Activated naive CD8-positive, alpha-beta T cell treated with anti-CD3 and anti-CD28 coated beads, Interleukin-2, amount 10 ng/mL, durations not matched to agents 7 days and 5 days (primary cell): ENCODE measurements around the gene BRPF3. TPM values are rescaled to one million over a fixed set of nuclear protein-coding genes. Genes with fewer than 3 reads are reported as not detected.

Source experiments
- ATAC-seq: fragments of 150-1000 bp; cut with Tn5 transposase; one replicate; pipeline ENCODE4 v1.10.0; 2021; ENCODE audit warnings: low read depth, moderate library complexity
- POLR2A ChIA-PET: fragments of 350-600 bp; sonication (Branson Sonifier 250); formaldehyde crosslinking; loops from one replicate; lab custom pipeline; 2021; ENCODE audit warnings: antibody characterized with exemption; lab: Charles Lee
- DNase-seq: peaks from one replicate; pipeline ENCODE4 v3.0.0; 2021
- H3K27ac Mint-ChIP-seq: one replicate; pipeline ENCODE4 v1.8.0; 2022; ENCODE audit warnings: mild to moderate bottlenecking, mixed read lengths
- H3K27me3 Mint-ChIP-seq: one replicate; pipeline ENCODE4 v1.8.0; 2022; ENCODE audit warnings: mild to moderate bottlenecking, moderate library complexity, mixed read lengths
- H3K36me3 Mint-ChIP-seq: one replicate; pipeline ENCODE4 v1.8.0; 2021; ENCODE audit warnings: mild to moderate bottlenecking, mixed read lengths
- H3K4me1 Mint-ChIP-seq: one replicate; pipeline ENCODE4 v1.8.0; 2021; ENCODE audit warnings: mixed read lengths
- H3K4me3 Mint-ChIP-seq: one replicate; pipeline ENCODE4 v1.8.0; 2022; ENCODE audit warnings: mild to moderate bottlenecking, moderate library complexity, mixed read lengths
- H3K9me3 Mint-ChIP-seq: one replicate; pipeline ENCODE4 v1.8.0; 2021; ENCODE audit warnings: mixed read lengths
- total RNA-seq, 2 experiments: library from RNA; stranded (reverse); gene quantifications; one replicate each; pipeline ENCODE4 v1.2.3, GENCODE V29; 2021

BRPF3 gene
- total RNA-seq, 2 experiments from 2014 or later: 23.7 to 25.4 TPM

DNA sequence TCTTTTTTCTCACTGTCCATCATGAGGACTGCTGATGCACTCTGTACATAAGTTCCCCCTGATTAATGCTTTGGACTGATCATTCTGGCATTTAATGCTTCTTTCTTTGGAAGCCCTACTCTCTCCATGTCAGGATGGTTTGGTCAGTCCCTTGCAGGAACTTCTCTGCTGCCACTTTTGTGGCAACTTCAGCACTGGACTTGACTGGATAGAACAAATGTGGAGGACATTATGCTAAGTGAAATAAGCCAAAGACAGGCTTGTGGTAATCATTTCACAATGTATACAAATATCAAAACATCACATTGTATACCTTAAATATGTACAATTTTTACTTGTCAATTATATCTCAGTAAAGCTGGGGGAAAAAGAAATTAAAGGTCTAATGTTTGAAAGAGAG, 12.2 kb upstream of the BRPF3 start:
- Mint-ChIP-seq H3K4me1 (peaks cover 1% of the 10 kb centered on the region), H3K36me3 (peaks cover 16% of the 10 kb centered on the region), H3K27ac (no peak overlapping the region), H3K27me3 (peaks cover 5% of the 10 kb centered on the region), H3K9me3 (peaks cover 8% of the 10 kb centered on the region), H3K4me3 (no peak overlapping the region)
- ATAC-seq (no peak), DNase-seq (no peak)
- POLR2A ChIA-PET: no interaction called here

DNA sequence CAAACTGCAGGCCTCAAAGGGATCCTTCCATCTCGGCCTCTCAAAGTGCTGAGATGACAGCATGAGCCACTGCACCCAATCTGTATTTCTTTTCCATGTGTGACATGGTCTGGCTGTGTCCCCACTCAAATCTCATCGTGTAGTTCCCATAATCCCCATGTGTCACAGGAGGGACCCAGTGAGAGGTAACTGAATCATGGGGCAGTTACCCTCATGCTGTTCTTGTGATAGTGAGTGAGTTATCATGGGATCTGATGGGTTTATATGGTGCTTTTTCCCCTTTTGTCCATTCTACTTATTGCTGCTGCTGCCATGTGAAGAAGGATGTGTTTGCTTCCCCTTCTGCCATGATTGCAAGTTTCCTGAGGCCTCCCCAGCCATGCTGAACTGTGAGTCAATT, 10.3 kb upstream of the BRPF3 start:
- H3K4me3 Mint-ChIP-seq: no peak overlapping the region
- no peak for ATAC-seq
- peaks cover 2% of the 10 kb centered on the region for H3K27me3 Mint-ChIP-seq
- H3K4me1 Mint-ChIP-seq: peaks cover 1% of the 10 kb centered on the region
- peaks cover 9% of the 10 kb centered on the region for H3K36me3 Mint-ChIP-seq
- DNase-seq: no peak
- POLR2A ChIA-PET: no interaction called here
- peaks cover 8% of the 10 kb centered on the region for H3K9me3 Mint-ChIP-seq
- no peak overlapping the region for H3K27ac Mint-ChIP-seq

DNA sequence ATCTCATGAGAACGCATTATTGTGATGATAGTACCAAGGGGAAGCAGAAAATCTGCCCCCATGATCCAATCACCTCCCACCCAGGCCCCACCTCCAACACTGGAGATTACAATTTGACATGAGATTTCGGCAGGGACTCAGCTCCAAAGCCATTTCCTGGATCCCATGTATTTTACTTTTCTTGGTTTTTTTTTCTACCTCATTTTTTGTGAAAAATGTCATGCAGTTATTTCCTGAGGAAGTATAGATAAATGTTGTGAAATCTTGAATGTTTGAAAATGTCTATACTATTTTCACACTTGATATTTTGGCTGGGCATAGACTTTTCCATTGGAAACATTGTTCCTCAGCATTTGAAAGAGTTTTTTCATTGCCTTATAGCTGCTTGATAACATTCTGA, 9.1 kb upstream of the BRPF3 start:
- Mint-ChIP-seq H3K4me3 (no peak overlapping the region), H3K9me3 (peaks cover 7% of the 10 kb centered on the region), H3K27me3 (peaks cover 4% of the 10 kb centered on the region), H3K27ac (no peak overlapping the region), H3K4me1 (peaks cover 2% of the 10 kb centered on the region), H3K36me3 (peaks cover 15% of the 10 kb centered on the region)
- ATAC-seq (no peak), DNase-seq (no peak)
- POLR2A ChIA-PET: no interaction called here

DNA sequence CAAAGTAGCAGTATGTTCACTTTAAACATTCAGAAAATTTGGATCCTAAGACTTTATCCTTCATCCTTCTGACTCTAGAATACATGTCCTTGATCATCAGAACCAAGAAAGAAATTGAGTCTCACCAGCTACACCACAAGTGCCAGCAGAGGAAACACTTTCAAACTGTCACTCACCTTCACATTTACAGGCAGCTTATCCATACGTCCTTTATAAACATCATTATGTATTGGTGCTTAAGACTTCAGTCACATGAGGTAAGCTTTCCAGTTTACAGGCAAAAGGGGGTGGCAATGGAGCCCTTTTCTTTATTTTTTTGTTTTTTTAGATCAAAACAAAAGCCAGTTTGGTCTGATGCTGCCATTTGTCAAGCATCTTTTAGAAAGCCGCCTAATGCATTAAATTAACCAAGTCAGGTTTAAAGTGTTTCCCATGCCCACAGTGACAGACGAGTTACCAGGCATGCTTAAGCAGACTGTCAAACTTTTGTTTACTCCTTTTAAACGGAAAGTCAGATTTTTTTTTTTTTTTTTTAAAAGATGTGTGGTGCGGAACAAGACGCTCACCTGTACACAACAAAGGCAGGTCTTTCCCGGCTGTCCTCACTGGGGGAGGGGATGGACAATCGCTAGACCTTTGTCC, 952 bp upstream of the BRPF3 start:
- Mint-ChIP-seq H3K4me3 (peak overlapping the region; percentile 78), H3K27me3 (peaks cover 2% of the 10 kb centered on the region), H3K4me1 (peaks cover 15% of the 10 kb centered on the region), H3K27ac (peak overlapping the region; percentile 74), H3K36me3 (peaks cover 22% of the 10 kb centered on the region), H3K9me3 (no peaks in the 10 kb centered on the region)
- POLR2A ChIA-PET: interaction anchor here (1.2 to 1.8 kb wide), 5 partner anchors 10 to 167 kb away, joined by 3 to 11 read pairs (median 5); no protein-coding TSS in a partner anchor
- no peak for ATAC-seq
- no peak for DNase-seq

DNA sequence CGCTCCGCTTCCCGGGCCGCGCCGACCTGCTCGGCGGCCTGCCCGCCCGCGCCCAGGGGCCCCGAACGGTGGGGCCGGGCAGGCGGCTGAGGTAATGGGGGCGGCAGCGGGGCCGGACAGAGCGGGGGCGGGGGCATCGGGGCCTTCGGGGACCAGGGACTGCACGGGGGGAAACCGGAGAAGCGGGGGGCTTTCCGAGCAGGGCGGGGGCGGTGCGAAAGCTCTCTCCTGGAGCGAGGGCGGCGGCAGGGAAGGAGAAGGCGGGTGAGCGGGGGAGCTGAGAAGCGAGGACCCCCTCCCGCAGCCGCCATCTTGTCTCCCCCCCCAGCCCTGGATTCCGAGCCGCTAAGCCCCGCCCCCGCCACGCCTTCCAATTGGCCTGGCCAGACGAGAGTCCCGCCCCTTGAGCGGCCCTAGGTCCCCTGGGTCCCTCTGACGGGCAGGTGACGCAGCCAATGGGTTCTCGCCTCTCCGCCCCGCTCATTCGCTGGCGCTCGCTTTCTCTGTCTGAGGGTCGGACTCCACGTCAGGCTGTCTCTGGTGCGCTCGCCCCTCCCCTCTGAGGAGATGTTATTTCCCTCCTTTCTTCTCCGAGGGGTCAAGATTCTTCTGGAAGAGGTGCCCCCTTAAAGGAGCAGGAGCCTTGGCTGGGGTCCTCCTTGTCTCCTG, 470 bp downstream of the BRPF3 start:
- peak; percentile 96 for ATAC-seq

DNA sequence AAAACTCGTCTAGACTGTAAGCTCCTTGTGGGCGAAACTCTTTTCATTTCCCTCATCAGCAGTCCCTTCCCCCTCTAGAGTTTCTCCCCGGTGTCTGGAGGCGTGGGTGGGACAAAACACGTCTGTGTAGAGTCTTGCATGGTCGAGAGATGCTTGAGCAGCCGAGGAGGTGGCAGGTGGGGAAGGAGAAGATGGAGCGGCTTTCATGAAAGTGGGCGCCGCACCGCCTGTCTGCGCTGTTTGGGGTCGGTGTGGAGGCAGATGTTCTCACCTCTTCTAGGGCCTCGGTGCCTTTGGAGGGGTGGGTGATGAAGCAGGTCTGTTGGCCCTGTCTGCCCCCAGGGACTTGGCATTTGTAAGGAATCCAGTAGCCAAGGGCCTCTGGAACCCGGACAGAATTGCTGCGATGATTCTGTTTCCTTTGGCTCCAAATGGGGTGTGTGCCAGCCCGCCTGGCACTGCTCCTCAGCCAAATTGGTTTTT, 1.2 kb downstream of the BRPF3 start:
- H3K4me1 Mint-ChIP-seq: peaks cover 31% of the 10 kb centered on the region
- POLR2A ChIA-PET: interaction anchor here (0.8 to 1.9 kb wide), 7 partner anchors 67 to 1950 kb away, joined by 3 to 23 read pairs (median 6); partner anchors contain the start of gene MAPK13

More for the DNA sequence above, 470 bp downstream of the BRPF3 start:
- H3K9me3 Mint-ChIP-seq: no peaks in the 10 kb centered on the region
- POLR2A ChIA-PET: interaction anchor here (0.8 to 1.9 kb wide), 9 partner anchors 66 to 1949 kb away, joined by 3 to 23 read pairs (median 6); partner anchors contain the start of gene MAPK13
- DNase-seq: peak; percentile 100
- H3K4me1 Mint-ChIP-seq: peaks cover 23% of the 10 kb centered on the region
- peak overlapping the region; percentile 90 for H3K27ac Mint-ChIP-seq
- H3K36me3 Mint-ChIP-seq: peaks cover 27% of the 10 kb centered on the region
- peak overlapping the region; percentile 89 for H3K4me3 Mint-ChIP-seq
- H3K27me3 Mint-ChIP-seq: no peaks in the 10 kb centered on the region

DNA sequence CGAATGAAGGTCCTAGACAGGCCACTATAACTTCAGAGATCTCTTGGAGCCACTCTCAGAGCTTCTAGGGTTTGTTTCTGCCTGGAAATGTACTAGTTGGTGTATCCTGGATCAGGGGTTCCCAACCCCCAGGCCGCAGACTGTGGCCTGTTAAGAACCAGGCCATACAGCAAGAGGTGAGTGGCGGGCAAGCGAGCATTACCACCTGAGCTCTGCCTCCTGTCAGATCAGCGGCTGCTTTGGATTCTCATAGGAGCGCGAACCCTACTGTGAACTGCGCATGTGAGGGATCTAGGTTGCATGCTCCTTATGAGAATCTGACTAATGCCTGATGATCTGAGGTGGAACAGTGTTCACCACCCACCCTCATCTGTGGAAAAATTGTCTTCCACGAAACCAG, 2.4 kb downstream of the BRPF3 start:
- no peak for DNase-seq
- POLR2A ChIA-PET: interaction anchor here (0.9 to 1.2 kb wide), 2 partner anchors 67 to 72 kb away, joined by 3 read pairs; no protein-coding TSS in a partner anchor
- H3K4me1 Mint-ChIP-seq: peaks cover 40% of the 10 kb centered on the region
- no peak for ATAC-seq
- no peak overlapping the region for H3K4me3 Mint-ChIP-seq
- H3K27me3 Mint-ChIP-seq: no peaks in the 10 kb centered on the region
- no peak overlapping the region for H3K27ac Mint-ChIP-seq
- peaks cover 38% of the 10 kb centered on the region for H3K36me3 Mint-ChIP-seq
- H3K9me3 Mint-ChIP-seq: no peaks in the 10 kb centered on the region

More for the DNA sequence above, 1.2 kb downstream of the BRPF3 start:
- Mint-ChIP-seq H3K36me3 (peaks cover 34% of the 10 kb centered on the region), H3K9me3 (no peaks in the 10 kb centered on the region), H3K27ac (peak overlapping the region; percentile 90), H3K27me3 (no peaks in the 10 kb centered on the region), H3K4me3 (peak overlapping the region; percentile 89)
- no peak for DNase-seq
- ATAC-seq: no peak

DNA sequence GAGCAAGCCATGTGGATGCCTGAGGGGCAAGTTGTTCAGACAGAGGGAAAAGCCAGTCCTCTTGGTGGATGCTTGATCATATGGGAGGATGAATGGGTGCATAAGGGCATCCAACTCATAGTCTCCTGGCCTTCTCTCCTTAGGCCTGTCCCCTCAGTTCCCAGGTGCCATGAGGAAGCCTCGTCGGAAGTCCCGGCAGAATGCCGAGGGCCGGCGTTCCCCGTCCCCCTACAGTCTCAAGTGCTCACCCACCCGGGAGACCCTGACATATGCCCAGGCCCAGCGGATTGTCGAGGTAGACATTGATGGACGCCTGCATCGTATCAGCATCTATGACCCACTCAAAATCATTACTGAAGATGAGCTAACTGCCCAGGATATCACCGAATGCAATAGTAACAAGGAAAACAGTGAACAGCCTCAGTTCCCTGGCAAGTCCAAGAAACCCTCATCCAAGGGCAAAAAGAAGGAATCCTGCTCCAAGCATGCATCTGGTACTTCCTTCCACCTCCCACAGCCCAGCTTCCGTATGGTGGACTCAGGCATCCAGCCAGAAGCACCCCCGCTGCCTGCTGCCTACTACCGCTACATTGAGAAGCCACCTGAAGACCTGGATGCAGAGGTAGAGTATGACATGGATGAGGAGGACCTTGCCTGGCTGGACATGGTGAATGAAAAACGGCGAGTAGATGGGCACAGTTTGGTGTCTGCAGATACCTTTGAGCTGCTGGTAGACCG, 3.8 kb downstream of the BRPF3 start:
- peaks cover 39% of the 10 kb centered on the region for H3K36me3 Mint-ChIP-seq
- no peak for DNase-seq
- H3K4me1 Mint-ChIP-seq: peaks cover 44% of the 10 kb centered on the region
- H3K27me3 Mint-ChIP-seq: peaks cover 1% of the 10 kb centered on the region
- no peak overlapping the region for H3K27ac Mint-ChIP-seq
- no peak for ATAC-seq
- no peak overlapping the region for H3K4me3 Mint-ChIP-seq
- POLR2A ChIA-PET: interaction anchor here (0.7 kb wide), 1 partner anchor 68 kb away, joined by 3 read pairs; no protein-coding TSS in a partner anchor
- H3K9me3 Mint-ChIP-seq: no peaks in the 10 kb centered on the region

DNA sequence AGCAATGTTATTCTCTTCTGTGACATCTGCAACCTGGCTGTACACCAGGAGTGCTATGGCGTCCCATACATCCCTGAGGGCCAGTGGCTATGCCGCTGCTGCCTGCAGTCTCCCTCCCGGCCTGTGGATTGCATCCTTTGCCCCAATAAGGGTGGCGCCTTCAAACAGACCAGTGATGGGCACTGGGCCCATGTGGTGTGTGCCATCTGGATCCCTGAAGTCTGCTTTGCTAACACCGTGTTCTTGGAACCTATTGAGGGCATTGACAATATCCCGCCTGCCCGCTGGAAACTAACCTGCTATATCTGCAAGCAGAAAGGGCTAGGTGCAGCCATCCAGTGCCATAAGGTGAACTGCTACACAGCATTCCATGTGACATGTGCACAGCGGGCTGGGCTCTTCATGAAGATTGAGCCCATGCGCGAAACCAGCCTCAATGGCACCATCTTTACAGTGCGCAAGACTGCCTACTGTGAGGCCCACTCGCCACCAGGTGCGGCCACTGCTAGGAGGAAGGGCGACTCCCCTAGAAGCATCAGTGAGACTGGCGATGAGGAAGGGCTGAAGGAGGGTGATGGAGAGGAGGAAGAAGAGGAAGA, 4.6 kb downstream of the BRPF3 start:
- ATAC-seq: no peak
- POLR2A ChIA-PET: interaction anchor here (0.7 kb wide), 1 partner anchor 69 kb away, joined by 3 read pairs; no protein-coding TSS in a partner anchor
- H3K36me3 Mint-ChIP-seq: peaks cover 46% of the 10 kb centered on the region
- DNase-seq: no peak
- peak overlapping the region; percentile 56 for H3K4me3 Mint-ChIP-seq
- no peaks in the 10 kb centered on the region for H3K9me3 Mint-ChIP-seq
- H3K4me1 Mint-ChIP-seq: peaks cover 45% of the 10 kb centered on the region
- peaks cover 9% of the 10 kb centered on the region for H3K27me3 Mint-ChIP-seq
- peak overlapping the region; percentile 32 for H3K27ac Mint-ChIP-seq

DNA sequence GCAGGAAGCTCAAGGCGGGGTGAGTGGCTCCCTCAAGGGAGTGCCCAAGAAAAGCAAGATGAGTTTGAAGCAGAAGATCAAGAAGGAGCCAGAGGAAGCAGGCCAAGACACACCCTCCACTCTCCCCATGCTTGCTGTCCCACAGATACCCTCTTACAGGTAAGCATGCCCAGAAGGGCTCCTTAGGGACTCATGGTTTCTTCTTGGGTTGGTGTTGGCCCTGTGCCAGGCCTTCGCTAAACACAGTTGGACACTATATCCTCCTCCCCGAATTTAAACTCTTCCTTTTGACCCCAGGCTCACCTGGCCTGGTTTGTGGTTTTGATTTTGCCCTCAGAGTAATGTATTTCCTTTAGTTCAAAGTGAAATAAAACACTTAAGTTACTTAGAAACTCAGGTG, 5.1 kb downstream of the BRPF3 start:
- peaks cover 48% of the 10 kb centered on the region for H3K4me1 Mint-ChIP-seq
- peaks cover 51% of the 10 kb centered on the region for H3K36me3 Mint-ChIP-seq
- no peaks in the 10 kb centered on the region for H3K9me3 Mint-ChIP-seq
- peak overlapping the region; percentile 56 for H3K4me3 Mint-ChIP-seq
- ATAC-seq: no peak
- POLR2A ChIA-PET: no interaction called here
- DNase-seq: peak; percentile 48
- peak overlapping the region; percentile 32 for H3K27ac Mint-ChIP-seq
- peaks cover 10% of the 10 kb centered on the region for H3K27me3 Mint-ChIP-seq

DNA sequence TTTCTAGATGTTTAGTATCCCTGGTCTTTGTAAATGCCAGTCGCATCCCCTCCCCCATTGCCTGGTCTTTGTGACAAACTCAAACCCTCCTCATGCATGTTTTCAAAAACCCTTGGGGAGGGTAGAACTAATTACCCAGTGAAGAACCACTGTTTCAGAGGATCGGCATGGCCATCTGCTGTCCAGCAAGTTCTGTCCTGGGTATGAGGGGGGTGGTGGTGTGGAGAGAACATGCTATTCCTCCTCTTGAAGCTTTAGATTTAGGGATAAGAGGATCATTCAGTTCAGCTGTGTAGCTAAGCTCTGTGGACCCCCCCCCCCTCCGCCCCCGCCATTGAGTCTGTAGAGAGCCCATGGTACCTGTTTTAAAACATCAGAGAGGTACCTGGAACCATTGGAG, 5.6 kb downstream of the BRPF3 start:
- Mint-ChIP-seq H3K36me3 (peaks cover 56% of the 10 kb centered on the region), H3K27me3 (peaks cover 10% of the 10 kb centered on the region), H3K4me3 (peak overlapping the region; percentile 56), H3K27ac (no peak overlapping the region), H3K9me3 (no peaks in the 10 kb centered on the region), H3K4me1 (peaks cover 48% of the 10 kb centered on the region)
- POLR2A ChIA-PET: interaction anchor here (0.8 kb wide), 1 partner anchor 43 kb away, joined by 3 read pairs; no protein-coding TSS in a partner anchor
- ATAC-seq: no peak
- no peak for DNase-seq

DNA sequence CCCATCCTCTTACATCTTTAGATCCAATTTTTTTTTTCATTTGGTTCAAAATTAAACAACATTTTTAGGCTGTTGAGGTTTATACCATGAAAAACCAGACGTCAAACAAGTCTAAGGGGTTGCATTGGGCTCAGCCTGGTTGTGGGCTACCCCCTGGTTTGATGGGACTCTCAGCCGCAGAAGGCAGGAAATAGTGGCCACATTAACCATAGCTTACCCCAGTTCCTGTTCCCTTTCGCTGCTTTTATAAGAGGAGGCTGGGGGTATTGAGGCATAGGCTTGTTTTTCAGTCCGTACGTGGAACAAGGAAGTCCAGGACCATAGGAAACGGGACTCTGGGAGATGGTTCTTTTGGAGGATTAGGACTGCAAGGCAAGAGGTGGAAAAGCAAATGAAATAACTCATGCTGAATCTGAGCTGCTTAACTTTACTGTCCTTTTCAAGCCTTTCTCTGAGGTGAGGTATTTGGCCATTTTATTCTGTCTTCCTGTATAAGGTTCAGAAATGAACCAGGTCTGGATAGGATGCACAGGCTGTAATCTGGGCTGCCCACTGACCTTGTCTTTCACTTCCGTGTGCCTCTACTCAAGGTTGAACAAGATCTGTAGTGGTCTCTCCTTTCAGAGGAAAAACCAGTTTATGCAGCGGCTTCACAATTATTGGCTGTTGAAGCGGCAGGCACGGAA, 7.7 kb downstream of the BRPF3 start:
- peak overlapping the region; percentile 69 for H3K4me3 Mint-ChIP-seq
- POLR2A ChIA-PET: interaction anchor here (0.5 to 2.9 kb wide), 5 partner anchors 73 to 1290 kb away, joined by 3 to 13 read pairs (median 4); partner anchors contain the start of gene MAPK13
- peaks cover 10% of the 10 kb centered on the region for H3K27me3 Mint-ChIP-seq
- H3K27ac Mint-ChIP-seq: peak overlapping the region; percentile 57
- H3K36me3 Mint-ChIP-seq: peaks cover 66% of the 10 kb centered on the region
- peaks cover 39% of the 10 kb centered on the region for H3K4me1 Mint-ChIP-seq
- H3K9me3 Mint-ChIP-seq: no peaks in the 10 kb centered on the region
- ATAC-seq (peak; percentile 80), DNase-seq (peak; percentile 72)
